ENCODE data around the gene TBC1D8.
"Not testable (repeated sequence)": the region's sequence is repeated elsewhere in the genome, so short reads cannot be mapped to it uniquely, and the experiment has no call there.

Gene TBC1D8

DNA sequence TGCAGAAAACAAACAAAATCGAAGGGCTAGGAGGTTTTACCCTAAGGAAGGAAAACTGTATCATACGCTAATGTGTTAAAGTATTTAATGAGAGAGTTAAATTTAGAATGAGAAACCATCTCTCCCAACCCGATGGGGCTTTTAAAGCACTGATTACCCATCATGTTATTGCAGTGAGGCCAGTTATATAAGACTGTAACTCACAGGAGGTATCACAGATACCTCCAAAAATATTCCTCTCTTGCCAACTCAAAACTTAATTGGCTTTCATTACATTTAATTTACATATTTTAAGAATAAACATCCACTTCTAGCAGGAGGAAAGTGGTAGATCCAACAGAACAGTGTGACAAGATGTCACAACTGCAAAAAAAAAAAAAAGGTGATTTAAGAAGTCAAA, 92.8 kb downstream of the TBC1D8 start:
- TF ChIP-seq CTCF (IDR thresholded peaks at IDR 0.05; ENCODE audit: low read depth, low read length, missing control alignments), result no peak
- no peak for DNase-seq (ENCODE audit: low read depth)
- H3K4me3 ChIP-seq (ENCODE audit: low read depth, low read length), result no peak overlapping the region

DNA sequence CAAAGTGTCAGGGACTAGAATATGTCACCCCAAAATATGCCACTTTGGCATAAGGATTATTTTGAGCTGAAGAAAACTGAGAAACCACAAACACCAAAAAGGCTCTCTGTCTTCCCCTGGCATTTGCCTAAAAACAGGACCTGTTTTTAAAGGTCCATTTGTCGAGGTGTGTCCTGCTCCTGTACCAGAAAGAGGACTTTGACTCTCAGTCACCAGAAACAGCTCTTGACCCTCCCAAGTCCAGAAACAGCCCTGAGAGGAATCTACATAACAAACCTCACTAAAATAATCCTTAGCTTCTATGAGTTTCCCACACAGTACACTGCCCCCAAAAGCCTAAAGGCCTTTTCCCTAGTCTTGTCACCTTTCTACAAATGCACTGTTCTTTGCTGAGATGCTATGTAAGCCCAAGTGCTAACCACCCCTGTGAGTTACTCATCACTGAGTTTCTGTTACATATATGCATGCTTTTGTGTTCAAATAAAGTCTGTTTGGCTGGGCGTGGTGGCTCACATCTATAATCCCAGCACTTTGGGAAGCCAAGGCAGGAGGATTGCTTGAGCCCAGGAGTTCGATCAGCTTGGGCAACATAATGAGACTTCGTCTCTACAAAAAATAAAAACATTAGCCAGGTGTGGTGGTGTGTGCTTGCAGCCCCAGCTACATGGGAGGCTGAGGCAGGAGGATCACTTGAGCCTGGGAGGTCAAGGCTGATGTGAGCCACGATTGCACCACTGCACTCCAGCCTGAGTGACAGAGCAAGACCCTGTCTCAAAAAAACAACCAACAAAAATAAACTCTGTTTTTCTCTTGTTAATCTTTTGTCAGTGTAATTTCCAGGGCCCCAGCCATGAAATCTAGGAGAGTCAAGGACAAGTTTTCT, 93.9 kb downstream of the TBC1D8 start:
- DNase-seq (ENCODE audit: low read depth), result no peak
- TF ChIP-seq CTCF (IDR thresholded peaks at IDR 0.05; ENCODE audit: low read depth, low read length, missing control alignments), result no peak

GRCh38 chr2:101053117-101053516, 98.1 kb downstream of the TBC1D8 start:
- no peak overlapping the region for H3K4me3 ChIP-seq (ENCODE audit: low read depth, low read length)
- no peak for TF ChIP-seq CTCF (IDR thresholded peaks at IDR 0.05; ENCODE audit: low read depth, low read length, missing control alignments)
- DNase-seq (ENCODE audit: low read depth), result no peak

More for the DNA sequence above, 93.9 kb downstream of the TBC1D8 start:
- no peak overlapping the region for H3K4me3 ChIP-seq (ENCODE audit: low read depth, low read length)

- no peak overlapping the region for H3K4me3 ChIP-seq (ENCODE audit: low read depth, low read length)
- TF ChIP-seq CTCF (IDR thresholded peaks at IDR 0.05; ENCODE audit: low read depth, low read length, missing control alignments), result no peak
- no peak for DNase-seq (ENCODE audit: low read depth)
Observed at GRCh38 chr2:101052147-101052546, 99.0 kb downstream of the TBC1D8 start.

GRCh38 chr2:101050886-101051285, 100.3 kb downstream of the TBC1D8 start:
- H3K4me3 ChIP-seq (ENCODE audit: low read depth, low read length); DNase-seq (ENCODE audit: low read depth): not testable (repeated sequence)

DNA sequence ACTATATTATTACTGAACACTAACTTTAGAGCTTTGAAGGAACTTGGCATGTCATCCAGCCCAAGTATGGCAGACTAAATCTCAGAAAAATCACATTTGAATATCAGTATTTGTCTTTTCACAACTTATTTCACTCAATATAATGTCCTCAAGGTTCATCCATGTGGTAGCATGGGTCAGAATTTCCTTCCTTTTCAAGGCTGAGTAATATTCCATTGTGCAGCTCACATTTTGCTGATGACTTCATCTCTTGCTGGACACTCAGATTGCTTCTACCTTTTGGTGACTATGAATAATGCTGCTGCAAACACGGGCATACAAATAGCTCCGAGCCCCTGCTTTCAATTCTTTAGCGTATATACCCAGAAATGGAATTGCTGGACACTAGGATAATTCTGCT, 102.4 kb downstream of the TBC1D8 start:
- no peak for DNase-seq (ENCODE audit: low read depth)
- no peak overlapping the region for H3K4me3 ChIP-seq (ENCODE audit: low read depth, low read length)
- TF ChIP-seq CTCF (IDR thresholded peaks at IDR 0.05; ENCODE audit: low read depth, low read length, missing control alignments), result no peak

GRCh38 chr2:101047774-101048173, 103.4 kb downstream of the TBC1D8 start:
- DNase-seq (ENCODE audit: low read depth), result no peak
- no peak overlapping the region for H3K4me3 ChIP-seq (ENCODE audit: low read depth, low read length)
- no peak for TF ChIP-seq CTCF (IDR thresholded peaks at IDR 0.05; ENCODE audit: low read depth, low read length, missing control alignments)
